H1 (cell line): Measurements from ENCODE around the gene HOATZ. TPM values are rescaled to one million over a fixed set of nuclear protein-coding genes. Genes with fewer than 3 reads are reported as not detected.

Experiments
- CTCF ChIA-PET: fragments of 300-600 bp; sonication (Branson Sonifier 250); formaldehyde crosslinking; loops from one replicate; lab custom pipeline; 2021; ENCODE audit not compliant: partially characterized antibody; lab: Charles Lee
- POLR2A ChIA-PET: fragments of 300-600 bp; sonication (Branson Sonifier 250); formaldehyde crosslinking; loops from one replicate; lab custom pipeline; 2021; ENCODE audit warnings: inconsistent platforms; ENCODE audit not compliant: partially characterized antibody; lab: Charles Lee
- DNase-seq, 2 experiments: peaks; one replicate each; pipeline versions ENCODE4 v3.0.0 to v3.0.0-alpha.2; 2010 to 2022; ENCODE audit warnings: low spot score in 2 of 2, low read depth in 1 of 2, mixed read lengths in 1 of 2
- FAIRE-seq: peaks from 2 replicates; lab custom pipeline; 2011; peaks lifted over from hg19 to GRCh38; lab: Jason Lieb, UNC
- H2AFZ ChIP-seq: 2 replicates; pipeline ENCODE4 v1.8.1; 2012; ENCODE audit warnings: low read length, inconsistent platforms
- H2AK5ac ChIP-seq: 2 replicates; pipeline ENCODE4 v1.6.1; 2013; ENCODE audit warnings: low read depth, low read length
- H2BK120ac ChIP-seq: replicated peaks from 2 replicates; pipeline ENCODE3; 2013; ENCODE audit warnings: low read depth, low read length, inconsistent platforms
- H2BK12ac ChIP-seq: 2 replicates; pipeline ENCODE4 v1.6.1; 2013; ENCODE audit warnings: low read depth, low read length
- H2BK15ac ChIP-seq: 2 replicates; pipeline ENCODE4 v1.6.1; 2013; ENCODE audit warnings: low read length
- H2BK20ac ChIP-seq: 2 replicates; pipeline ENCODE4 v1.6.1; 2013; ENCODE audit warnings: low read length
- H2BK5ac ChIP-seq: 2 replicates; pipeline ENCODE4 v1.6.1; 2013; ENCODE audit warnings: low read depth, low read length
- H3K14ac ChIP-seq: 2 replicates; pipeline ENCODE4 v1.6.1; 2013; ENCODE audit warnings: inconsistent platforms; ENCODE audit not compliant: insufficient read length
- H3K18ac ChIP-seq: 2 replicates; pipeline ENCODE4 v1.6.1; 2013; ENCODE audit warnings: low read length; ENCODE audit errors: extremely low read depth
- H3K23ac ChIP-seq: 2 replicates; pipeline ENCODE4 v1.6.1; 2013; ENCODE audit warnings: inconsistent platforms; ENCODE audit not compliant: insufficient read length
- H3K23me2 ChIP-seq: 2 replicates; pipeline ENCODE4 v1.6.1; 2013; ENCODE audit warnings: low read depth, low read length
- H3K27ac ChIP-seq: 2 replicates; pipeline ENCODE4 v1.6.1; 2011; ENCODE audit warnings: low read depth, low read length, inconsistent platforms
- H3K27me3 ChIP-seq, 4 experiments: replicated peaks in 1 of 4; 1 replicate in 1 of 4; 2 replicates in 3 of 4; pipeline versions ENCODE4 v1.6.1 to v1.8.1; 2011 to 2013; ENCODE audit warnings: low read length in 3 of 4, mild to moderate bottlenecking in 3 of 4, inconsistent platforms in 2 of 4, mixed read lengths in 2 of 4, moderate library complexity in 1 of 4; ENCODE audit not compliant: control insufficient read depth in 3 of 4, insufficient read depth in 3 of 4; ENCODE audit errors: extremely low read depth in 1 of 4
- H3K36me3 ChIP-seq, 4 experiments: 2 replicates each; pipeline versions ENCODE4 v1.6.1 to v1.8.1; 2011 to 2013; ENCODE audit warnings: mild to moderate bottlenecking in 4 of 4, low read length in 3 of 4, moderate library complexity in 2 of 4, control low read depth in 1 of 4, inconsistent platforms in 1 of 4; ENCODE audit not compliant: insufficient read depth in 4 of 4, control insufficient read depth in 2 of 4
- H3K4ac ChIP-seq: replicated peaks from 2 replicates; pipeline ENCODE3; 2013; ENCODE audit warnings: low read length, low read depth, mixed read lengths, inconsistent platforms; ENCODE audit not compliant: insufficient read length
- H3K4me1 ChIP-seq, 4 experiments: replicated peaks in 1 of 4; 1 replicate in 1 of 4; 2 replicates in 3 of 4; pipeline versions ENCODE4 v1.6.1 to v1.8.1; 2011 to 2013; ENCODE audit warnings: low read length in 3 of 4, inconsistent platforms in 2 of 4, mixed read lengths in 1 of 4; ENCODE audit not compliant: insufficient read depth in 4 of 4, control insufficient read depth in 3 of 4
- H3K4me2 ChIP-seq, 2 experiments: 2 replicates each; pipeline versions ENCODE4 v1.6.1 to v1.8.1; 2011 to 2013; ENCODE audit warnings: low read depth in 2 of 2, low read length in 2 of 2, control low read depth in 1 of 2, inconsistent platforms in 1 of 2, mild to moderate bottlenecking in 1 of 2; ENCODE audit not compliant: insufficient read depth in 1 of 2
- H3K4me3 ChIP-seq, 4 experiments: fragments of 200-600, 300-600 bp in 1 of 4; sonication (generic), shearing (Covaris generic), sonication (Bioruptor Twin) in 1 of 4; 2 replicates each; pipeline versions ENCODE4 v1.5.1 to v1.8.1; 2011 to 2016; ENCODE audit warnings: low read length in 4 of 4, low read depth in 3 of 4, control low read depth in 2 of 4, inconsistent platforms in 2 of 4, mild to moderate bottlenecking in 2 of 4, mixed read lengths in 1 of 4, moderate library complexity in 1 of 4; ENCODE audit not compliant: insufficient read depth in 2 of 4; ENCODE audit errors: extremely low read depth in 1 of 4
- H3K56ac ChIP-seq: replicated peaks from 2 replicates; pipeline ENCODE3; 2013; ENCODE audit warnings: low read depth, mild to moderate bottlenecking, mixed read lengths, low read length, inconsistent platforms; ENCODE audit not compliant: insufficient read length
- H3K79me1 ChIP-seq: 2 replicates; pipeline ENCODE4 v1.6.1; 2013; ENCODE audit warnings: low read depth, low read length, control low read depth
- H3K79me2 ChIP-seq, 2 experiments: 2 replicates each; pipeline versions ENCODE4 v1.6.1 to v1.8.1; 2012 to 2013; ENCODE audit warnings: low read length in 2 of 2, mild to moderate bottlenecking in 2 of 2, inconsistent platforms in 1 of 2; ENCODE audit not compliant: insufficient read depth in 2 of 2, control insufficient read depth in 1 of 2
- H3K9ac ChIP-seq, 4 experiments: replicated peaks in 1 of 4; 1 replicate in 1 of 4; 2 replicates in 3 of 4; pipeline versions ENCODE4 v1.6.1 to v1.8.1; 2011 to 2013; ENCODE audit warnings: low read depth in 3 of 4, low read length in 3 of 4, control low read depth in 2 of 4, mild to moderate bottlenecking in 2 of 4, moderate library complexity in 2 of 4, inconsistent platforms in 1 of 4; ENCODE audit errors: extremely low read depth in 1 of 4
- H3K9me3 ChIP-seq, 2 experiments: 2 replicates each; pipeline versions ENCODE4 v1.6.1 to v1.8.1; 2012 to 2013; ENCODE audit warnings: mild to moderate bottlenecking in 2 of 2, moderate library complexity in 2 of 2, control low read depth in 1 of 2, inconsistent platforms in 1 of 2, low read depth in 1 of 2, low read length in 1 of 2, mixed read lengths in 1 of 2; ENCODE audit not compliant: insufficient read depth in 2 of 2
- H4K20me1 ChIP-seq, 2 experiments: replicated peaks in 1 of 2; 2 replicates each; pipeline versions ENCODE3 to v1.8.1; 2011 to 2013; ENCODE audit warnings: inconsistent platforms in 2 of 2, low read length in 2 of 2, mild to moderate bottlenecking in 1 of 2; ENCODE audit not compliant: insufficient read depth in 2 of 2, control insufficient read depth in 1 of 2
- H4K5ac ChIP-seq: 2 replicates; pipeline ENCODE4 v1.6.1; 2013; ENCODE audit warnings: low read length, low read depth, mixed read lengths, inconsistent platforms; ENCODE audit not compliant: insufficient read length
- H4K8ac ChIP-seq: 2 replicates; pipeline ENCODE4 v1.8.0; 2013; ENCODE audit warnings: mild to moderate bottlenecking, moderate library complexity, low read length, inconsistent platforms; ENCODE audit not compliant: insufficient read depth; ENCODE audit errors: extremely low read depth
- H4K91ac ChIP-seq: replicated peaks from 2 replicates; pipeline ENCODE3; 2013; ENCODE audit warnings: low read length, mixed read lengths, inconsistent platforms; ENCODE audit not compliant: insufficient read length
- JUND ChIP-seq: IDR thresholded peaks from 2 replicates; pipeline ENCODE4 v1.6.1; 2011; ENCODE audit warnings: mild to moderate bottlenecking, improper control_type of control experiment, low read length
- WGBS, 2 experiments: shearing (Covaris generic) in 1 of 2; methylation state at CpG; one replicate each; pipeline versions ENCODE4 v1.1.6 to v1.1.7; 2013 to 2015; ENCODE audit warnings: low lambda C conversion rate in 2 of 2, mixed read lengths in 2 of 2, inconsistent platforms in 1 of 2, low coverage in 1 of 2, missing lambda C conversion rate in 1 of 2; ENCODE audit not compliant: insufficient replicate concordance in 2 of 2, insufficient coverage in 1 of 2, insufficient read length in 1 of 2; ENCODE audit errors: extremely low coverage in 1 of 2, missing lambda C conversion rate in 1 of 2; 5-methylcytosine and 5-hydroxymethylcytosine counted together
- polyA plus RNA-seq, 7 experiments: library from polyadenylated mRNA; depleted of rRNA in 3 of 7; stranded (reverse) in 5 of 7; unstranded in 2 of 7; fragments of >200 nt in 5 of 7; fragments of 200-250 nt in 2 of 7; gene quantifications; 1 replicate in 5 of 7; 2 replicates in 1 of 7; 4 replicates in 1 of 7; pipeline versions ENCODE4 v1.2.1 to v1.2.3, GENCODE V29; 2011 to 2013; ENCODE audit warnings: missing spikeins in 2 of 7, mixed read lengths in 2 of 7
- total RNA-seq: library from RNA; stranded (reverse); fragmentation: NEBNext Ultra II Directional; extraction: Animal tissue kit (Norgen Biotek cat#: 25700); gene quantifications from 2 replicates; pipeline ENCODE4 v1.2.1, GENCODE V29; 2021

The HOATZ gene
- total and polyA plus RNA-seq, 2 of the 8 experiments (the other 6 are each of a cell fraction or from before 2014, with no cell fraction given), result not detected

DNA sequence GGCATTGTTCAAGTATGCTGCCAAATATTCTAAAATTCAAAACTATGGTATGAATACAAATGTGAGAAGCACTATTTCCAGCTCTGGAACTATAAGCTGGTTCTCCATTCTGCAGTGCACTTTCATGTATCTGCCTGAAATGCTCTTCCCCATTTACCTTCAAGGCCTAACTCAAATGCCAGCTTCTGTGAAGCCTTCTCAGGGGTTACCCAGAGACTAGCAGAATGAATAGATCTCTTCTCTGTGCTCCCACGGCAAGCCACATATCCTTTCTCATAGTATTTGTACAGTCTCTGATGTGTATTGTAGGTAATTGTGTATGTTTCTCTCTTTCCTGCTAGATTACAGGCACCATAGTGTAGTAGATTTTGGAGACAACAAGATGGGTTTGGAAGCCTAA is 4.1 kb downstream of the HOATZ start:
- no peak for TF ChIP-seq JUND
- TF ChIP-seq, all 59 proteins: peak for 0
- Histone ChIP-seq H3K9ac (no peak overlapping the region), H3K18ac (no peak overlapping the region), H3K27me3 (peaks cover 4 to 15% (median 9%) of the 10 kb centered on the region in 4 experiments), H4K8ac (no peak overlapping the region), H3K23me2 (peaks cover 3% of the 10 kb centered on the region; the same call in 1 of the 2 replicates), H3K79me1 (no peaks in the 10 kb centered on the region), H3K23ac (no peak overlapping the region), H3K14ac (no peak overlapping the region), H3K36me3 (no peaks in the 10 kb centered on the region), H3K4me3 (no peak overlapping the region), H2BK120ac (no peak overlapping the region), H3K79me2 (no peaks in the 10 kb centered on the region), H2BK20ac (no peak overlapping the region), H3K9me3 (no peaks in the 10 kb centered on the region), H4K91ac (no peak overlapping the region), H2BK12ac (no peak overlapping the region), H3K27ac (no peak overlapping the region), H3K4me2 (no peak overlapping the region), H2BK5ac (no peak overlapping the region), H4K5ac (no peak overlapping the region), H3K4ac (no peak overlapping the region), H2AFZ (no peak overlapping the region), H2AK5ac (no peak overlapping the region), H3K4me1 (peaks cover 0 to 3% (median 1%) of the 10 kb centered on the region in 4 experiments; a peak in 2 of 7 replicates), H3K56ac (no peak overlapping the region), H4K20me1 (no peaks in the 10 kb centered on the region), H2BK15ac (no peak overlapping the region)
- 83% methylated on average over 1 of the region's 1 CpG; no CpG with 5 or more reads in 1 of the 2 experiments for WGBS, 2 experiments
- no peak for DNase-seq
- CTCF ChIA-PET, result interaction anchor here (0.9 kb wide), 1 partner anchor 59 kb away, joined by 3 read pairs; no protein-coding TSS in a partner anchor
- FAIRE-seq, result no peak
- POLR2A ChIA-PET, result no interaction called here
